H1 (cell line): Measurements from ENCODE around the gene CYBA.

Experiments
- EZH2 ChIP-seq: fragments of 200-600 bp; sonication (generic); IDR thresholded peaks from 2 replicates; pipeline ENCODE4 v1.7.1; 2012; ENCODE audit warnings: low read depth, mild to moderate bottlenecking, moderate library complexity, low read length, inconsistent platforms; ENCODE audit not compliant: severe bottlenecking
- JUND ChIP-seq: IDR thresholded peaks from 2 replicates; pipeline ENCODE4 v1.6.1; 2011; ENCODE audit warnings: mild to moderate bottlenecking, improper control_type of control experiment, low read length
- POLR2A ChIP-seq, 2 experiments: IDR thresholded peaks; 1 replicate in 1 of 2; 2 replicates in 1 of 2; pipeline ENCODE4 v1.6.1; 2011; ENCODE audit warnings: low read depth in 2 of 2, low read length in 2 of 2, mild to moderate bottlenecking in 2 of 2; ENCODE audit errors: control extremely low read depth in 1 of 2
- POLR2AphosphoS5 ChIP-seq: IDR thresholded peaks from 2 replicates; pipeline ENCODE4 v1.6.1; 2011; ENCODE audit warnings: low read depth, low read length
- RFX5 ChIP-seq: IDR thresholded peaks from 2 replicates; pipeline ENCODE4 v1.6.1; 2011; ENCODE audit warnings: low read depth, low read length, improper control_type of control experiment, borderline replicate concordance
- TF ChIP-seq, protein P1 (sequence below), 3 experiments: IDR thresholded peaks; 1 replicate in 2 of 3; 2 replicates in 1 of 3; pipeline versions ENCODE4 v1.5.1 to v1.6.1; 2011; ENCODE audit warnings: low read length in 3 of 3, mild to moderate bottlenecking in 3 of 3, inconsistent platforms in 2 of 3, low read depth in 1 of 3, moderate library complexity in 1 of 3; ENCODE audit not compliant: insufficient read depth in 1 of 3; ENCODE audit errors: control extremely low read depth in 1 of 3
- TF ChIP-seq, protein P2 (sequence below): IDR thresholded peaks from 2 replicates; pipeline ENCODE4 v1.6.1; 2011; ENCODE audit warnings: low read length, improper control_type of control experiment

DNA sequence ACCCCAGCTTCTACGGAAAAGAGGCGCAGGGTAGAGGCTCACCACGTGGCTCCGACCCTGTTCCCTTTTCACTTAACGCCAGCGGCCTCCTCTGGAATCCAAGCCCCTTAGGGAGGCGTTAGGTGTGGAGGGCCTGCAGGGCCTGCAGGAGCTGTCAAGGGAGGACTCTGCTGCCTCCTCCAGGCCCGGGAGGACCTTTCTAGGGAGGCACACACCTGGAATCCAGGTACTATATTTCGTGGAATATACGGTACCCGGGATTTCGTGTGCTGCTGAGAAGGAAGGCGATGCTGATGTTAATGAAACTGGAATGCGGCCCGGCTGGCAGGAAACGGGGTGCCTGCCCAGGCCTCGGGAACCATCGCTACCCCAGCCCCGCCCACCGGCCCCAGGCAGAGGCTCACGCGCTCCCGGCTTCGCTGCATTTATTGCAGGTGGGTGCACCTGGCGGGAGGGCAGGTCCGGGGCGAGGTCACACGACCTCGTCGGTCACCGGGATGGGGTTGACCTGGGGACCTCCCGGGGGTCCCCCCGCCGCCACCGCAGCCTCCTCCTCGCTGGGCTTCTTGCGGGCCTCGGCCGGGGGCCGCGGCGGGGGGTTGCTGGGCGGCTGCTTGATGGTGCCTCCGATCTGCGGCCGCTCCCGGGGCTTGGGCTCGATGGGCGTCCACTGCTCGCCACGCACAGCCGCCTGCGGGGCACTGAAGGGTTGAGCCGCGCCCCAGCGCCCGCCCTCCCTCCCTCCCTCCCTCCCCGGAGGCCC, 7.8 kb downstream of the CYBA start:
- TF ChIP-seq, protein P1, sequence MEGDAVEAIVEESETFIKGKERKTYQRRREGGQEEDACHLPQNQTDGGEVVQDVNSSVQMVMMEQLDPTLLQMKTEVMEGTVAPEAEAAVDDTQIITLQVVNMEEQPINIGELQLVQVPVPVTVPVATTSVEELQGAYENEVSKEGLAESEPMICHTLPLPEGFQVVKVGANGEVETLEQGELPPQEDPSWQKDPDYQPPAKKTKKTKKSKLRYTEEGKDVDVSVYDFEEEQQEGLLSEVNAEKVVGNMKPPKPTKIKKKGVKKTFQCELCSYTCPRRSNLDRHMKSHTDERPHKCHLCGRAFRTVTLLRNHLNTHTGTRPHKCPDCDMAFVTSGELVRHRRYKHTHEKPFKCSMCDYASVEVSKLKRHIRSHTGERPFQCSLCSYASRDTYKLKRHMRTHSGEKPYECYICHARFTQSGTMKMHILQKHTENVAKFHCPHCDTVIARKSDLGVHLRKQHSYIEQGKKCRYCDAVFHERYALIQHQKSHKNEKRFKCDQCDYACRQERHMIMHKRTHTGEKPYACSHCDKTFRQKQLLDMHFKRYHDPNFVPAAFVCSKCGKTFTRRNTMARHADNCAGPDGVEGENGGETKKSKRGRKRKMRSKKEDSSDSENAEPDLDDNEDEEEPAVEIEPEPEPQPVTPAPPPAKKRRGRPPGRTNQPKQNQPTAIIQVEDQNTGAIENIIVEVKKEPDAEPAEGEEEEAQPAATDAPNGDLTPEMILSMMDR (IDR thresholded peaks at IDR 0.05; ENCODE audit: control extremely low read depth in 1 of 3, insufficient read depth in 1 of 3, low read depth in 1 of 3, low read length in 3 of 3): peak in 1 of 3 experiments; percentile 8; a peak in 1 of 4 replicates
- TF ChIP-seq, protein P2, sequence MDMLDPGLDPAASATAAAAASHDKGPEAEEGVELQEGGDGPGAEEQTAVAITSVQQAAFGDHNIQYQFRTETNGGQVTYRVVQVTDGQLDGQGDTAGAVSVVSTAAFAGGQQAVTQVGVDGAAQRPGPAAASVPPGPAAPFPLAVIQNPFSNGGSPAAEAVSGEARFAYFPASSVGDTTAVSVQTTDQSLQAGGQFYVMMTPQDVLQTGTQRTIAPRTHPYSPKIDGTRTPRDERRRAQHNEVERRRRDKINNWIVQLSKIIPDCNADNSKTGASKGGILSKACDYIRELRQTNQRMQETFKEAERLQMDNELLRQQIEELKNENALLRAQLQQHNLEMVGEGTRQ: no peak
- no peak for TF ChIP-seq RFX5
- TF ChIP-seq POLR2A (IDR thresholded peaks at IDR 0.05; ENCODE audit: control extremely low read depth in 1 of 2, low read depth in 2 of 2, low read length in 2 of 2): no peak
- TF ChIP-seq POLR2AphosphoS5: no peak
- no peak for TF ChIP-seq EZH2
- no peak for TF ChIP-seq JUND
